GM12878 (cell line): ENCODE data around the gene TEAD4. TPM values are rescaled to one million over a fixed set of nuclear protein-coding genes. Genes with fewer than 3 reads are reported as not detected.

Source experiments
- ATAC-seq: fragments of 200-7000 bp; cut with Tn5 transposase; 3 replicates; pipeline ENCODE4 v1.9.1; 2020; ENCODE audit warnings: mild to moderate bottlenecking, moderate library complexity
- BruUV-seq: library from RNA; stranded (reverse); fragments of 400-500 nt; replicated peaks from 2 replicates; lab custom pipeline; 2021; lab: Mats Ljungman, UMichigan
- CTCF ChIA-PET: fragments of 300-600 bp; sonication (Branson Sonifier 250); formaldehyde crosslinking; extraction: SDS; loops from one replicate; lab custom pipeline; 2021; ENCODE audit warnings: inconsistent platforms; lab: Yijun Ruan, JAX
- POLR2A ChIA-PET: fragments of 350-600 bp; formaldehyde crosslinking; extraction: SDS; loops from one replicate; lab custom pipeline; 2021; ENCODE audit warnings: inconsistent platforms; lab: Charles Lee
- RAD21 ChIA-PET: fragments of 300-600 bp; sonication (Branson Sonifier 250); formaldehyde crosslinking; loops from one replicate; lab custom pipeline; 2023; ENCODE audit warnings: antibody characterized with exemption; ENCODE audit not compliant: unreplicated experiment; lab: Charles Lee
- SMC1A ChIA-PET: fragments of 300-600 bp; sonication (Branson Sonifier 250); formaldehyde crosslinking; loops from one replicate; lab custom pipeline; 2023; ENCODE audit not compliant: unreplicated experiment, uncharacterized antibody; lab: Charles Lee
- DNase-seq: peaks from one replicate; pipeline ENCODE4 v3.0.0-alpha.2; 2011; ENCODE audit warnings: low read depth, low spot score
- FAIRE-seq: peaks from 3 replicates; lab custom pipeline; 2011; peaks lifted over from hg19 to GRCh38; lab: Jason Lieb, UNC
- H2AFZ ChIP-seq: 2 replicates; pipeline ENCODE4 v1.6.0; 2011; ENCODE audit warnings: low read depth, low read length, control low read depth; ENCODE audit not compliant: control insufficient read depth
- H3K27ac ChIP-seq: 2 replicates; pipeline ENCODE4 v1.5.1; 2011; ENCODE audit warnings: control low read depth; ENCODE audit not compliant: control insufficient read depth, insufficient read depth
- H3K27me3 ChIP-seq, 2 experiments: replicated peaks in 1 of 2; 2 replicates each; pipeline versions ENCODE4 v1.6.0 to v1.6.1; 2011; ENCODE audit warnings: low read length in 1 of 2; ENCODE audit not compliant: control insufficient read depth in 2 of 2, insufficient read depth in 2 of 2
- H3K36me3 ChIP-seq, 2 experiments: 2 replicates each; pipeline ENCODE4 v1.5.1; 2011; ENCODE audit warnings: low read length in 1 of 2; ENCODE audit not compliant: control insufficient read depth in 2 of 2, insufficient read depth in 2 of 2
- H3K4me1 ChIP-seq: 2 replicates; pipeline ENCODE4 v1.6.1; 2011; ENCODE audit warnings: mild to moderate bottlenecking, low read length, moderate library complexity, mixed read lengths; ENCODE audit not compliant: control insufficient read depth, insufficient read depth
- H3K4me2 ChIP-seq: 2 replicates; pipeline ENCODE4 v1.6.0; 2011; ENCODE audit warnings: control low read depth; ENCODE audit not compliant: control insufficient read depth, insufficient read depth
- H3K4me3 ChIP-seq: fragments of 200-600 bp; sonication (generic); 2 replicates; pipeline ENCODE4 v1.5.1; 2016
- H3K79me2 ChIP-seq: 2 replicates; pipeline ENCODE4 v1.6.0; 2011; ENCODE audit warnings: low read length; ENCODE audit not compliant: control insufficient read depth, insufficient read depth
- H3K9ac ChIP-seq: 2 replicates; pipeline ENCODE4 v1.8.0; 2011; ENCODE audit warnings: low read length, control low read depth, mixed read lengths; ENCODE audit not compliant: control insufficient read depth, insufficient read depth
- H3K9me3 ChIP-seq: replicated peaks from 3 replicates; pipeline ENCODE4 v1.5.1; 2011; ENCODE audit warnings: mild to moderate bottlenecking, low read length; ENCODE audit not compliant: control insufficient read depth, insufficient read depth
- H4K20me1 ChIP-seq: 2 replicates; pipeline ENCODE4 v1.6.0; 2011; ENCODE audit not compliant: control insufficient read depth, insufficient read depth
- BACH1 ChIP-seq: fragments of 450-650 bp; IDR thresholded peaks from 2 replicates; pipeline ENCODE4 v1.6.1; 2017; ENCODE audit warnings: mild to moderate bottlenecking, borderline replicate concordance
- BRCA1 ChIP-seq: IDR thresholded peaks from 2 replicates; pipeline ENCODE4 v1.6.1; 2011; ENCODE audit warnings: low read depth, low read length, improper control_type of control experiment
- CHD4 ChIP-seq: fragments of 200-600 bp; sonication (generic); IDR thresholded peaks from 2 replicates; pipeline ENCODE4 v1.6.1; 2016; ENCODE audit warnings: mild to moderate bottlenecking
- CREB1 ChIP-seq: IDR thresholded peaks from 2 replicates; pipeline ENCODE4 v1.6.1; 2012; ENCODE audit warnings: low read depth, mild to moderate bottlenecking, inconsistent platforms
- CTCF ChIP-seq, 3 experiments: IDR thresholded peaks in 2 of 3; conservative IDR thresholded peaks in 1 of 3; 2 replicates each; pipeline ENCODE4 v1.5.1; 2011; ENCODE audit warnings: low read depth in 3 of 3, low read length in 3 of 3, mild to moderate bottlenecking in 3 of 3, control low read depth in 2 of 3, moderate library complexity in 2 of 3, inconsistent platforms in 1 of 3, mixed read lengths in 1 of 3; ENCODE audit not compliant: control insufficient read depth in 2 of 3, insufficient read depth in 1 of 3; ENCODE audit errors: extremely low read depth in 1 of 3
- HCFC1 ChIP-seq: fragments of 150-350 bp; IDR thresholded peaks from 2 replicates; pipeline ENCODE4 v1.6.1; 2014; ENCODE audit warnings: low read length
- IRF4 ChIP-seq: IDR thresholded peaks from 2 replicates; pipeline ENCODE4 v1.6.1; 2011; ENCODE audit warnings: low read depth, low read length
- JUNB ChIP-seq: IDR thresholded peaks from 2 replicates; pipeline ENCODE4 v1.6.1; 2016; ENCODE audit warnings: antibody characterized with exemption, mild to moderate bottlenecking
- KDM1A ChIP-seq: fragments of 200-600 bp; sonication (generic); IDR thresholded peaks from 2 replicates; pipeline ENCODE4 v1.6.1; 2016; ENCODE audit warnings: borderline replicate concordance
- KLF5 ChIP-seq: fragments of 450-650 bp; IDR thresholded peaks from 2 replicates; pipeline ENCODE4 v1.6.1; 2014; ENCODE audit warnings: mild to moderate bottlenecking; ENCODE audit not compliant: partially characterized antibody
- NBN ChIP-seq: fragments of 450-650 bp; IDR thresholded peaks from 2 replicates; pipeline ENCODE4 v1.6.1; 2016
- NFYA ChIP-seq: IDR thresholded peaks from 2 replicates; pipeline ENCODE4 v1.6.1; 2011; ENCODE audit warnings: low read depth, mild to moderate bottlenecking, low read length, improper control_type of control experiment, borderline replicate concordance
- NKRF ChIP-seq: fragments of 450-650 bp; conservative IDR thresholded peaks from 2 replicates; pipeline ENCODE4 v1.6.1; 2017; ENCODE audit warnings: mild to moderate bottlenecking, moderate library complexity
- PML ChIP-seq: IDR thresholded peaks from 2 replicates; pipeline ENCODE4 v1.6.1; 2012; ENCODE audit warnings: low read length, inconsistent platforms
- RB1 ChIP-seq: fragments of 450-650 bp; formaldehyde crosslinking; IDR thresholded peaks from 2 replicates; pipeline ENCODE4 v1.6.1; 2017; ENCODE audit warnings: mild to moderate bottlenecking, borderline replicate concordance
- SUZ12 ChIP-seq: fragments of 200-600 bp; sonication (generic); IDR thresholded peaks from one replicate; pipeline ENCODE4 v1.6.1; 2018; ENCODE audit warnings: antibody characterized with exemption, mild to moderate bottlenecking; ENCODE audit not compliant: unreplicated experiment
- TCF12 ChIP-seq: IDR thresholded peaks from 2 replicates; pipeline ENCODE4 v1.6.1; 2011; ENCODE audit warnings: low read depth, mild to moderate bottlenecking, low read length
- USF2 ChIP-seq: IDR thresholded peaks from 2 replicates; pipeline ENCODE4 v1.6.1; 2011; ENCODE audit warnings: low read depth, low read length, improper control_type of control experiment, borderline replicate concordance
- ZNF217 ChIP-seq: fragments of 450-650 bp; IDR thresholded peaks from 2 replicates; pipeline ENCODE4 v1.6.1; 2017; ENCODE audit warnings: antibody characterized with exemption, mild to moderate bottlenecking
- ZSCAN29 ChIP-seq: fragments of 450-650 bp; IDR thresholded peaks from 2 replicates; pipeline ENCODE4 v1.6.1; 2017; ENCODE audit warnings: mild to moderate bottlenecking, moderate library complexity
- WGBS: methylation state at CpG from one replicate; pipeline ENCODE4 v1.1.6; 2016; ENCODE audit warnings: low lambda C conversion rate; ENCODE audit not compliant: insufficient replicate concordance, insufficient coverage; ENCODE audit errors: missing lambda C conversion rate; 5-methylcytosine and 5-hydroxymethylcytosine counted together
- in situ Hi-C: fragments of 300-500 bp; cut with MboI; formaldehyde crosslinking; loops from 9 replicates; pipeline ENCODE4 v1.14.3; 2018; ENCODE audit warnings: mixed read lengths
- intact Hi-C: fragments of 100-400 bp; cut with micrococcal nuclease; formaldehyde crosslinking; loops from one replicate; pipeline ENCODE4 v1.14.2; 2022; ENCODE audit not compliant: unreplicated experiment
- polyA plus RNA-seq, 11 experiments: library from polyadenylated mRNA; depleted of rRNA in 4 of 11; unstranded in 6 of 11; stranded (reverse) in 5 of 11; fragments of >200 nt; fragmentation: Nextera tagmentation in 4 of 11; fragmentation: Illumina TruSeq in 1 of 11; extraction: Ambion mirVana in 4 of 11; extraction: Trizol in 1 of 11; gene quantifications; 1 replicate in 1 of 11; 2 replicates in 10 of 11; pipeline versions ENCODE4 v1.2.1 to v1.2.3, GENCODE V29; 2011 to 2016; ENCODE audit warnings: inconsistent platforms in 2 of 11, missing spikeins in 2 of 11, low read depth in 1 of 11
- total RNA-seq, 4 experiments: library from RNA; depleted of rRNA in 3 of 4; stranded (reverse); fragments of >200 nt in 3 of 4; fragmentation: Illumina TruSeq in 1 of 4; extraction: Trizol in 1 of 4; gene quantifications; 2 replicates each; pipeline versions ENCODE4 v1.2.1 to v1.2.3, GENCODE V29; 2013 to 2021

TEAD4 gene
- total and polyA plus RNA-seq, 10 of the 15 experiments (the other 5 are each of a cell fraction or from before 2014, with no cell fraction given) = 0.04 to 0.68 (median 0.31) TPM; not detected in 4

GRCh38 chr12:2999265-2999841, 40.2 kb downstream of the TEAD4 start:
- no peak for DNase-seq
- ChIA-PET RAD21 (no interaction called here), SMC1A (no interaction called here), POLR2A (no interaction called here), CTCF (no interaction called here)
- Histone ChIP-seq H3K4me2 (no peak overlapping the region), H3K79me2 (no peaks in the 10 kb centered on the region), H3K4me3 (no peak overlapping the region), H4K20me1 (no peaks in the 10 kb centered on the region), H3K9ac (no peak overlapping the region), H2AFZ (no peak overlapping the region), H3K36me3 (no peaks in the 10 kb centered on the region), H3K9me3 (no peaks in the 10 kb centered on the region), H3K4me1 (no peaks in the 10 kb centered on the region), H3K27ac (no peak overlapping the region), H3K27me3 (no peaks in the 10 kb centered on the region; a peak in 1 of 4 replicates)
- no peak for ATAC-seq
- no TSS peak for BruUV-seq
- intact Hi-C loops = no loop called here
- TF ChIP-seq ZNF217 (no peak), BACH1 (no peak), USF2 (no peak), NKRF (no peak), ZSCAN29 (no peak), KDM1A (no peak), NFYA (no peak), CREB1 (no peak), CHD4 (no peak), PML (no peak), JUNB (no peak), IRF4 (no peak), CTCF (IDR thresholded peaks at IDR 0.05 in 2 of 3, conservative IDR thresholded peaks at IDR 0.05 in 1 of 3; ENCODE audit: control insufficient read depth in 2 of 3, extremely low read depth in 1 of 3, insufficient read depth in 1 of 3, low read depth in 3 of 3, low read length in 3 of 3) (no peak), NBN (no peak), SUZ12 (no peak), HCFC1 (no peak), TCF12 (no peak), BRCA1 (no peak), RB1 (no peak), KLF5 (no peak)
- no peak for FAIRE-seq
- in situ Hi-C loops = no loop called here
- 29% methylated on average over 22 of the region's 23 CpGs for WGBS
